Mesenchymal stem cell (in vitro differentiated cells and primary cell): ENCODE data around the gene RFX3.

Source experiments
- DNase-seq: peaks from one replicate; pipeline ENCODE4 v3.0.0-alpha.2; 2013
- H2AFZ ChIP-seq: one replicate; pipeline ENCODE4 v1.6.1; 2013; ENCODE audit warnings: low read depth, mild to moderate bottlenecking, control low read depth, inconsistent platforms, low read length, moderate library complexity
- H2AK5ac ChIP-seq: 2 replicates; pipeline ENCODE4 v1.6.1; 2013; ENCODE audit warnings: low read length, moderate library complexity, mild to moderate bottlenecking, inconsistent platforms; ENCODE audit not compliant: severe bottlenecking
- H2BK120ac ChIP-seq: one replicate; pipeline ENCODE4 v1.6.1; 2013; ENCODE audit warnings: low read depth, mild to moderate bottlenecking, inconsistent platforms, low read length, moderate library complexity
- H2BK12ac ChIP-seq, 2 experiments: one replicate each; pipeline ENCODE4 v1.6.1; 2013; ENCODE audit warnings: inconsistent platforms in 2 of 2, low read length in 2 of 2, mild to moderate bottlenecking in 2 of 2, moderate library complexity in 2 of 2, control low read depth in 1 of 2
- H2BK15ac ChIP-seq: one replicate; pipeline ENCODE4 v1.6.1; 2013; ENCODE audit warnings: mild to moderate bottlenecking, low read depth, inconsistent platforms; ENCODE audit not compliant: poor library complexity, severe bottlenecking
- H2BK5ac ChIP-seq: 2 replicates; pipeline ENCODE4 v1.6.1; 2013; ENCODE audit warnings: low read depth, mild to moderate bottlenecking, low read length, control low read depth, inconsistent platforms; ENCODE audit not compliant: poor library complexity, severe bottlenecking
- H3K14ac ChIP-seq, 2 experiments: one replicate each; pipeline ENCODE4 v1.6.1; 2013; ENCODE audit warnings: inconsistent platforms in 2 of 2, low read length in 2 of 2, control low read depth in 1 of 2, mild to moderate bottlenecking in 1 of 2, moderate library complexity in 1 of 2
- H3K18ac ChIP-seq, 2 experiments: one replicate each; pipeline ENCODE4 v1.6.1; 2013; ENCODE audit warnings: inconsistent platforms in 2 of 2, low read length in 2 of 2, control low read depth in 1 of 2, low read depth in 1 of 2, mild to moderate bottlenecking in 1 of 2
- H3K23ac ChIP-seq, 2 experiments: one replicate each; pipeline ENCODE4 v1.6.1; 2013; ENCODE audit warnings: inconsistent platforms in 2 of 2, low read length in 2 of 2, mild to moderate bottlenecking in 2 of 2, moderate library complexity in 2 of 2, control low read depth in 1 of 2
- H3K27ac ChIP-seq: 2 replicates; pipeline ENCODE4 v1.5.1; 2013; ENCODE audit warnings: mild to moderate bottlenecking, moderate library complexity, low read length, control low read depth, inconsistent platforms; ENCODE audit not compliant: poor library complexity, severe bottlenecking
- H3K27me3 ChIP-seq, 2 experiments: 2 replicates each; pipeline versions ENCODE4 v1.6.1 to v1.7.0; 2013; ENCODE audit warnings: low read length in 2 of 2, mild to moderate bottlenecking in 2 of 2, moderate library complexity in 2 of 2, control low read depth in 1 of 2, inconsistent platforms in 1 of 2; ENCODE audit not compliant: control insufficient read depth in 1 of 2, insufficient read depth in 1 of 2
- H3K36me3 ChIP-seq, 2 experiments: 2 replicates each; pipeline versions ENCODE4 v1.6.1 to v1.7.0; 2013; ENCODE audit warnings: low read length in 2 of 2, control low read depth in 1 of 2, inconsistent platforms in 1 of 2, low read depth in 1 of 2, mild to moderate bottlenecking in 1 of 2; ENCODE audit not compliant: insufficient read depth in 2 of 2, control insufficient read depth in 1 of 2
- H3K4ac ChIP-seq, 2 experiments: one replicate each; pipeline ENCODE4 v1.6.1; 2013; ENCODE audit warnings: inconsistent platforms in 2 of 2, low read length in 2 of 2, mild to moderate bottlenecking in 2 of 2, moderate library complexity in 2 of 2, control low read depth in 1 of 2, low read depth in 1 of 2
- H3K4me1 ChIP-seq: 2 replicates; pipeline ENCODE4 v1.6.1; 2013; ENCODE audit warnings: low read depth, low read length, control low read depth; ENCODE audit not compliant: control insufficient read depth, insufficient read depth
- H3K4me2 ChIP-seq: 2 replicates; pipeline ENCODE4 v1.6.1; 2013; ENCODE audit warnings: low read length, mild to moderate bottlenecking, inconsistent platforms; ENCODE audit not compliant: poor library complexity, severe bottlenecking
- H3K4me3 ChIP-seq, 2 experiments: 2 replicates each; pipeline versions ENCODE4 v1.5.1 to v1.7.0; 2013; ENCODE audit warnings: low read length in 2 of 2, mild to moderate bottlenecking in 2 of 2, control low read depth in 1 of 2, low read depth in 1 of 2; ENCODE audit not compliant: insufficient read depth in 1 of 2
- H3K79me1 ChIP-seq: replicated peaks from 2 replicates; pipeline ENCODE4 v1.6.1; 2013; ENCODE audit warnings: mild to moderate bottlenecking, control low read depth, low read length, inconsistent platforms; ENCODE audit not compliant: poor library complexity, severe bottlenecking
- H3K9ac ChIP-seq: 2 replicates; pipeline ENCODE4 v1.7.0; 2013; ENCODE audit warnings: mild to moderate bottlenecking, low read length, moderate library complexity
- H3K9me3 ChIP-seq: 2 replicates; pipeline ENCODE4 v1.7.0; 2013; ENCODE audit warnings: mild to moderate bottlenecking, low read length; ENCODE audit not compliant: control insufficient read depth
- H4K8ac ChIP-seq: one replicate; pipeline ENCODE4 v1.6.1; 2013; ENCODE audit warnings: inconsistent platforms, mild to moderate bottlenecking, low read length, moderate library complexity
- H4K91ac ChIP-seq: one replicate; pipeline ENCODE4 v1.6.1; 2013; ENCODE audit warnings: mild to moderate bottlenecking, low read length, inconsistent platforms
- WGBS: methylation state at CpG from one replicate; pipeline ENCODE4 v1.1.7; 2013; ENCODE audit warnings: mixed read lengths; 5-methylcytosine and 5-hydroxymethylcytosine counted together

RFX3 gene

DNA sequence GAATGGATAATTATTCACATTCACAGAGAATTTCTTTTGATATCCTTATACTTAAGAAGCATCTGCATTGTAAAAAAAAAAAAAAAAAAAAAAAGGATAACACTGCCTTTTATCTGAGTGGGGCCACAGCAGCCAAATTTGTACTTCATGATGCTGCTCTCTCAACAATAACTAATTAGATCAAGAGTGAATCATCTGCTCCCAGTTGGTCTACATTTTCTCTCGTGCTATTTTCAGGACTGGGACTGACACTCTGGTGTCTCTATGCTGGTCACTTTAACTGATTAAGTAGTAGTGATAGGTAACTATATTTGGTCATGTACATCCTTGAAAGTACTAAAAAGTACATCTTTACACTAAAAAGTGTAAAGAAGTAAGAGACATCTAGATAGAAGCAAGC is 90.1 kb downstream of the RFX3 start:
- H3K23ac ChIP-seq = no peak overlapping the region
- H2AK5ac ChIP-seq = no peak overlapping the region
- H4K91ac ChIP-seq = no peak overlapping the region
- no peak overlapping the region for H3K4me3 ChIP-seq
- H3K14ac ChIP-seq = no peak overlapping the region
- H3K79me1 ChIP-seq = peaks cover 8% of the 10 kb centered on the region
- H3K27me3 ChIP-seq = no peaks in the 10 kb centered on the region
- no peak overlapping the region for H2AFZ ChIP-seq
- no peak overlapping the region for H2BK120ac ChIP-seq
- no peak overlapping the region for H2BK5ac ChIP-seq
- no peak overlapping the region for H3K4me2 ChIP-seq
- H3K9me3 ChIP-seq = no peaks in the 10 kb centered on the region
- DNase-seq = no peak
- H2BK12ac ChIP-seq = no peak overlapping the region
- no peak overlapping the region for H3K4ac ChIP-seq
- H4K8ac ChIP-seq = no peak overlapping the region
- H3K4me1 ChIP-seq = no peaks in the 10 kb centered on the region
- H3K36me3 ChIP-seq = no peaks in the 10 kb centered on the region
- H3K9ac ChIP-seq = no peak overlapping the region
- WGBS = 83% methylated on average over 1 of the region's 1 CpG
- no peak overlapping the region for H2BK15ac ChIP-seq
- no peak overlapping the region for H3K18ac ChIP-seq
- no peak overlapping the region for H3K27ac ChIP-seq

GRCh38 chr9:3434594-3434993 is 91.2 kb downstream of the RFX3 start:
- no peak overlapping the region for H2BK12ac ChIP-seq
- H2BK120ac ChIP-seq = no peak overlapping the region
- H3K27ac ChIP-seq = no peak overlapping the region
- WGBS = 79% methylated on average over 1 of the region's 1 CpG
- H3K9ac ChIP-seq = no peak overlapping the region
- no peak overlapping the region for H4K8ac ChIP-seq
- H3K4me3 ChIP-seq = no peak overlapping the region
- no peak overlapping the region for H3K4me2 ChIP-seq
- H3K18ac ChIP-seq = no peak overlapping the region
- no peaks in the 10 kb centered on the region for H3K27me3 ChIP-seq
- H3K4ac ChIP-seq = no peak overlapping the region
- H3K14ac ChIP-seq = no peak overlapping the region
- H3K4me1 ChIP-seq = no peaks in the 10 kb centered on the region
- H3K23ac ChIP-seq = no peak overlapping the region
- no peak overlapping the region for H2AFZ ChIP-seq
- H3K36me3 ChIP-seq = no peaks in the 10 kb centered on the region
- H4K91ac ChIP-seq = no peak overlapping the region
- H3K9me3 ChIP-seq = no peaks in the 10 kb centered on the region
- DNase-seq = peak; percentile 89
- no peak overlapping the region for H2BK15ac ChIP-seq
- H2AK5ac ChIP-seq = no peak overlapping the region
- peaks cover 10% of the 10 kb centered on the region for H3K79me1 ChIP-seq
- H2BK5ac ChIP-seq = no peak overlapping the region

DNA sequence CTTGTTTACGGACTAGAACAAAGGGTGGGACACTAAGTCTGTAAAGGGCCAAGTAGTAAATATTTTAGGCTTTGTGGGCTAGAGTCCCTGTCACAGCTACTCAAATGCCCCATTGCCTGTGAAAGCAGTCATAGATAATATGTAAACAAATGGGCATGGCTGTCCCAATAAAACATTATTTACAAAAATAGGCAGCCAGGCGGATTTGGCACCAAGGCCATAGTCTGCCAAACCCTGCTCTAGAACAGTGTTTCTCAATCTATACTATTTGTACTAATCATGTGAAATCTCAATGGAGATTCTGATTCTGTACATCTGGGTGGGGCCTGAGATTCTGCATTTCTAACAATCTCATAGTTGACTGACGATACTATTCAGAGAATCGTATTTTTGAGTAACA is 92.0 kb downstream of the RFX3 start:
- Histone ChIP-seq H2BK5ac (no peak overlapping the region), H3K9ac (no peak overlapping the region)
- WGBS = no CpG with 5 or more reads among the region's 4 CpGs

DNA sequence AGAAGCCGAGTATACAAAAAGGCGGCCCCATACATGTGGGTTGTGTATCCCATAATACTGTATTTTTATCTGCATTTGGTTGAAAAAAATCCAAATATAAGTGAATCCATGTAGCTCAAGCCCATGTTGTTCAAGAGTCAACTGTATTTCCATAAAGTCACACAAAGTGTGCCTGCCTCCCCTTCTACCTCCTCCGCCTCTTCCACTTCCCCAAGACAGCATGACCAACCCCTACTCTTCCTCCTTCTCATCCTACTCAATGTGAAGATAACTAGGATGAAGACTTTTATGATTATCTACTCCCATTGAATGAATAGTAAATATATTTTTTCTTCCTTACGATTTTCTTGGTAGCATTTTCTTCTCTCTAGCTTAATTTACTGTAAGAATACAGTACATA is 92.7 kb downstream of the RFX3 start:
- H3K27me3 ChIP-seq = no peaks in the 10 kb centered on the region
- no peak overlapping the region for H2AK5ac ChIP-seq
- WGBS = no CpG with 5 or more reads among the region's 4 CpGs
- no peak overlapping the region for H2BK5ac ChIP-seq
- H4K8ac ChIP-seq = no peak overlapping the region
- H4K91ac ChIP-seq = no peak overlapping the region
- no peak overlapping the region for H3K14ac ChIP-seq
- H3K36me3 ChIP-seq = no peaks in the 10 kb centered on the region
- no peak overlapping the region for H2AFZ ChIP-seq
- H3K9ac ChIP-seq = no peak overlapping the region
- peaks cover 11% of the 10 kb centered on the region for H3K79me1 ChIP-seq
- no peaks in the 10 kb centered on the region for H3K9me3 ChIP-seq
- H2BK15ac ChIP-seq = no peak overlapping the region
- no peak overlapping the region for H3K27ac ChIP-seq
- DNase-seq = no peak
- no peaks in the 10 kb centered on the region for H3K4me1 ChIP-seq
- H2BK120ac ChIP-seq = no peak overlapping the region
- no peak overlapping the region for H3K4ac ChIP-seq
- H3K4me3 ChIP-seq = no peak overlapping the region
- H3K23ac ChIP-seq = no peak overlapping the region
- H3K18ac ChIP-seq = peak overlapping the region in 1 of 2 experiments; percentile 34
- H2BK12ac ChIP-seq = no peak overlapping the region
- H3K4me2 ChIP-seq = no peak overlapping the region

More for the DNA sequence above, 92.0 kb downstream of the RFX3 start:
- no peak overlapping the region for H2AFZ ChIP-seq
- H3K23ac ChIP-seq = no peak overlapping the region
- no peaks in the 10 kb centered on the region for H3K4me1 ChIP-seq
- H4K91ac ChIP-seq = no peak overlapping the region
- H3K36me3 ChIP-seq = no peaks in the 10 kb centered on the region
- H3K4ac ChIP-seq = no peak overlapping the region
- H3K4me2 ChIP-seq = no peak overlapping the region
- no peak for DNase-seq
- no peak overlapping the region for H4K8ac ChIP-seq
- H3K18ac ChIP-seq = no peak overlapping the region
- no peak overlapping the region for H2BK12ac ChIP-seq
- H3K79me1 ChIP-seq = peaks cover 11% of the 10 kb centered on the region
- H2AK5ac ChIP-seq = no peak overlapping the region
- H3K9me3 ChIP-seq = no peaks in the 10 kb centered on the region
- H3K27me3 ChIP-seq = no peaks in the 10 kb centered on the region
- no peak overlapping the region for H2BK15ac ChIP-seq
- no peak overlapping the region for H3K4me3 ChIP-seq
- H2BK120ac ChIP-seq = no peak overlapping the region
- no peak overlapping the region for H3K14ac ChIP-seq
- no peak overlapping the region for H3K27ac ChIP-seq
